NCI-H2029 (cell line): ENCODE results near the gene SLC1A2.
A peak's percentile ranks its signal among the peaks of the same experiment; 100 is the strongest.
"Not testable (repeated sequence)": the region's sequence is repeated elsewhere in the genome, so short reads cannot be mapped to it uniquely, and the experiment has no call there.

ENCODE experiments used
- DNase-seq: peaks from one replicate; lab custom pipeline; 2025; lab: John Stamatoyannopoulos, UW

SLC1A2 gene

DNA sequence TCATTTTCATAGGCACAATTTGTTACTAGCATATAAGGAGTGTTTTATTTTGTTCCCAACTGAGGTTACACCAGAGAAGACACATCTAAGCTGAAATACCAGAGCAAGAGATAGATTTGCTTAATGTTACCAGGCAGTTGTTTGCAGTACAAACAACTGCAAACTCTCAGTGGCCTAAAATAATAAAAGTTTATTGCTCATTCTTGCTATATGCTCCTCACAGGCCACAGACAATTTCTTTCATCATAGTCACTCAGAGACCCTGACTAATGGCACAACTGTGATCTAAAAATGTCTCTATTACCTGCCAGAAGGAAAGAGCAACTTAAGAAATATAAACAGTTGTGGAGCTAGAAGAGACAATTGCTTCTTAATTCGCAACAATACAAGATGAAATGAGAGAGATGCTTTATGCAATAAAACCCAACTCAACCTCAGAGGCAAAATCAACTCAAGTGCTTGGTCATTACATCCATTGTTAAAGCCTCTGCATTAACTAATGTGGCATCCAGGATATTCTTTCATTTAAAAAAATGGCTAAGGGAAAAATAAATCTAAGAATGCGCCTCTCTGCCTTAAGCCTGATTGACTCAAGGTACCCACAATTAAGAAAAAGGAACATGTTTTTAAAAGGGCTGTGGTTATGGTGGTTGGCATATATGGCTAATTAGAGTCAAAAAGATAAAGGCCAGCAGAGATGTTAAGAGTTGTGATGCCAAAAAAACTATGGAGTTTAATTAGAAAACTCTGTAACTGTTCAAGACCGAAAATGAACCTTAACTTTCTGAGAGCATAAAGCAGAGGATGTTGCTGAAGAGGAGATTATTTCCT, 176.7 kb downstream of the SLC1A2 start:
- no peak for DNase-seq

DNA sequence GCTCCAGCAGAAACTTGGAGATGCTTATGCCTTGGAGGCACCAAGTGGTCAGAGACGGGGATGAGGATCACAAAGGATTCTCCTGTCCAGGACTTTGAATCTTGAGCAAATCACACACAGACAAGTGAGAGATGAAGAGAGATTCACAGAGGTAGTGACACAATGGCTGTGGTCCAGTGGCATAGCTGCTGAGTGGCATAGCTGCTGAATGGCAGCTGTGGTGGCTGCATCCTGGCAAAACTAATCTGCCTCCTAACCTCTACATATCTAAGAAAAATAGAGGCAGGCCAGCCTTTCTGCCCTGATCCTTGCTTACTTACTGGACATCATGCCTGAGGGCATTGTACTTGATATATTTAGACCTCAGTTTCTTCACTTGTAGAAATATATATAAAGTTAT, 177.8 kb downstream of the SLC1A2 start:
- DNase-seq, result no peak

DNA sequence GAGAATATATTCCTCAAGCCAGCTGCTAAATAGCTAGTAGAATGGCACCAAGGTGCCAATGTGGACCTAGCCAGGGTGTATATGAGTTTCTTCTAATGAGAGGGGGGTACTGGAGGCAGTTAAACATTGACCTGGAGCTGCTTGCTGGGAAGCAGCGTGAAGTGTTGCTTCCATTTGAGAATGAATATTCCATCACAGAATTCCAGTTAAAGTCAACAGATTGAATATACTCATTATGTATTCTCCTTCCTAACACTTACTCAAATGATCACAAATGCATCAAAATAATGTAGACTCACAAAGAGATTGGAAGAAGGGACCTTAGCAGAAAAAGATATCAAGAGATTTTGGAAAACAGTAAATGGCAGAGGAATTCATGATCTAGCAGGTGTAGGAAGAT, 178.3 kb downstream of the SLC1A2 start:
- no peak for DNase-seq

DNA sequence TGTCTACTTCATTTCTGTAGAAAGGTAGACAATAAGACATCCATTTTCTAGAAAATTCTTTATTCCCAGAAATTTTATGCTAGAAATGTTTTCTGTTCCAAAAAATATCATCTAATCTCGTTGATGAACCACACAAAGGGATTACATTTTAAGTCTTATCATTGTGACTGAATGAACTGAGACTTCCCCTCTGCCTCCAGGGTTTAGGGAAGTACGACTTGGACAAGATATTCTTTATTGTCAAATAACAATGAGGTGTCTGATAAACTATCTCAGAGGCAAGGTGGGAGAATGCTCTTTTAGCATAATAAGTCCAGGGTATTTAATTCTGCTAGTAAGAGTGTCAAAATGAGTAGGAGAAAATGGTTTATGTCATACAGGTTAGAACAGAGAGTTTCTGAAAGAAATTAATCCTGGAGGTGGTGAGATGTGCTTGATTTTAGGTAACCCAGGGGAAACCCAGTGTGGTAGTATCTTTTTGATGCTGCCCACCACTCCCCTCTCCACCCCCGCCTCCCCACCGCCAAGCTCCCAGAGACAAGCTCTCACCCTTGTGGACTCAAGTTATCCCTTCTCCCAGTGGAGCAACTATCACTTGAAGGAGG, 179.8 kb downstream of the SLC1A2 start:
- no peak for DNase-seq

DNA sequence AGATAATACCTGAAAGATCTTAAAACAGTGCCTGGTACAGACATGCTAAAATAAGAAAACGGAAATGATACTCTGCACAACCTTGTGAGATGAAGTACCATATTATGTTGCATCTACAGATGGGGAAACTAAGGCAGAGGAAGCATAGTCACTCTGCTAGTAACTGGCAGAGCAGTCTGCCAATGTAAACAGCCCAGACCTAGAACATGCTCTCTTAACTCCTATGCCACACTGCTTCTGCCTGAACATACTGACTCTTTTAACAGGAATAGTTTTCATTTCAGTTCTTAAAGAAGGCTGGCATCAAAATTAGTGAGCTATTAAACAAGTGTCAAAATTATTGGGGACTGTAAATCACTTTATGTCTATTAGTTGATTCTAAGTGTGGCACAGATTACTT, 180.5 kb downstream of the SLC1A2 start:
- no peak for DNase-seq

DNA sequence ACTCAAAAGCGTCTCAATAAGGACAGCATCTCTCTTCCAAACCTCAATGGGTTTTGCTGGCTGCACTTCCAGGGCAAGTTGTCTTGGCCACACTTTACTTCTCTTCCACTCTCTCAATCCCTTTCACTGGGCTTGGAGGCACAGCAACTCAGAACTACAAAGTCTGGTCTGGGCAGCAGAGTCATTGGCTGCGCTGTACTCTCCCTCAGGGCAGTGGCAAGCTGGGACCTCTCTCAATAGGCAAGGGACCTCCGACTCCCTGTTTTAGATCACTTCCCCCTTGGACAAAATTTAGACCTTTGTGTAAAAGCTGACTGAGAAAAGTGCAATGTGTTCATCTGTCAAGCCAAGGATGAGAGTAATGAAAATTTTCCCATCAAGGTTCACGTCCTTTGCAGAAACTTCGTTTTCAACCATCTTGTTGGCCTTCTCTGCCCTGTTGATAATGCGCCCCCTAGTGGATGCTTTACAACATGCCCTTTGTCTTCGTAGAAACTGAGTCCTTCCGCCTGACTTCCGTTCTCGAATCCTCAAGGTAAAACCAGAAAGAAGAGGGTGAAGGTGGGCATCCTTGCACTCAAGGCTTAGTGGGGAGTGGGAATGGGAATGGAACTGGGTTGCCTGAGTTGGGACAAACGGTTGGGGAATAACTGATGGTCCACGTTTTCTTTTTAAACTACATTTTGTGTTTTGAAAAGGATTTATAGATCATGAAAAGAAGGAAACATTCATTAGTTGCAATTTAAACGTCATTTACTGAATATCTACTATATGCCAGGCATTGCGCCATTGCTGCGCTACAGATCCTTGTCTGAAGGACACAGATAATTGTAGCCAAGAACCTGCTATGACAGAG, 181.3 kb downstream of the SLC1A2 start:
- DNase-seq, result peak; percentile 34

DNA sequence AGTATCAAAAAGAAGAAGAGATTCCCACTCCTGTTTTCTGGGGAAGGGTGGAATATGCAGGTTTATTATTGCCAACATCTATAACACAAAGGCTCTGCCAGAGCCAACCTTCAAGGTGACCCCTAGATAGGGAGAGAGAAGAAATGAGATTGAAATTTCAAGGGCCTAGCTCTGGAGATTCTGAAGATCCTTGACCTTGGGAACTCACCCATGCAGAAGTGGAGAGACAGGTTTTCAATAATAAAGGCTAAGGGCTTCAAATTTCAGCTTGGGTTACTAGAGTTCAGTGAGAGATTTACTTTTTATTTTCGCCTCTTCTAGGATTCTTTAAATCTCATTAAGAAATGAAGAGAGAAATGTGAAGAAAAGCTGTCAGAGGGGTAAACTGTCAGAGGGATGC, 182.0 kb downstream of the SLC1A2 start:
- DNase-seq, result peak; percentile 30

DNA sequence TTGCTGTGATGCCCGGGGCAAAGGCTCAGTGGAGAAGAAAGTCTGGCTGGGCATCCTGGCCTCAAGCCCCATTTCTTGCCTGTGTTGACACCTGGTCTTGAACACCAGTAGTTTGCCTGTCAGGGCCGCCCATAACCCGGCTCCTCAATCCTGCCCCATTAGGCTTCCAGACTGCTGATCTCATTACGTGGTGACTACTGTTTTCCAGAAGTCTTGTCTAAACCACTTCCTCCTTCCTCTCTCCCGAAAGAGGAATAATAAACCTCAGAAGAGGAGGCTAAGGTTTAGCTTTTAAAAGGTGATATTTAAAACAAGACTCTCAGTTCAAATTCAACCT, 182.7 kb downstream of the SLC1A2 start:
- DNase-seq, result no peak

DNA sequence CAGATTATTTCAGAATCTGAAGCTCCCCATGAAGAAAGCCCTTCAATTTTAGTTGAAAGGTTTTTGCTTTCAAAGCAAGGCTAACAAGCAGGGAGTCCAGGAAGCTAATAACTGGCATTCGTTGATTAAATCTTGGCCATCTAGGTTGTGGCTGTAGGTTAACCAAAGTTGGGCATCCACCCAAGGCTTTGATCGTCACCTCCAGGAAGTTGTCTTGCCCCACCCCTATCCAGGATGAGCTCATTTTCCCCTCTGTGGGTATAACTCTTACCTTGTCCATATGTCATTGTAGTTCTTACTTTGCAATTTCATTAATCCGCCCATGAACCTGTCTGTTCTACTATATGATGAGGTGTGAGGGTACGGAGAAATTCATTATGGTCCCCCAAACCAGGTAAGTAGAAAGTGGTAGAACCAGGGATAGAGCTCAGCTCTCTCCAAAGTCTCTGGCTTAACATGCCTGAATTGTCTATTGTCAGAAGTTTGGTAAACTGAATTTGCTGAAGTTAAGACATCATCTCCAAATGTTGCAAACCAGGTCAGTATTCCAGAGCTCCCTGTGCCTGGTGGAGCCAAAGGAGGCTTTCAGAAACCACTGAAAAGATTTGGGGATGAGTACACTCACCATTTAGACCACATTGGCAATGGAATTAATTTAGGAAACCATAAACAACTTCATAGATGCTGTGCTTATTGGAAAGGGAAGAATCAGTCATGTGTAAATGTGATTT, 183.3 kb downstream of the SLC1A2 start:
- peak; percentile 39 for DNase-seq

DNA sequence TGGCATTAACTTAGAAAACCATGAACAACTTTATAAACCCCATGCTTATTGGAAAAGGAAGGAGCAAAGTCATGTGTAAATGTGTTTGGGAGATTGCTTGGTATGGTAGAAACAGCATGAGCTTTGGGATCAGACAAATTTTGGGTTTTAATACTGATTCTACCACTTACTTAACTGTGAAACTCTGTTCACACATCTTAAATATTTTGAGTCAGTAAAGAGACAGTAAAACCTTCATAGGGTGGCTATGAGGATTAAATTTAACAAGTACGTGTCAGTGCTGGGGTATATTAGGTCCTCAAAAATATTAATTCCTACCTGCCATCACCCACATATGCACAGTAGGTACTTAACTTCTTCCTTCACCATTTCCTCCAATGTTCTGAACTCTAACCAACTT, 183.9 kb downstream of the SLC1A2 start:
- no peak for DNase-seq

DNA sequence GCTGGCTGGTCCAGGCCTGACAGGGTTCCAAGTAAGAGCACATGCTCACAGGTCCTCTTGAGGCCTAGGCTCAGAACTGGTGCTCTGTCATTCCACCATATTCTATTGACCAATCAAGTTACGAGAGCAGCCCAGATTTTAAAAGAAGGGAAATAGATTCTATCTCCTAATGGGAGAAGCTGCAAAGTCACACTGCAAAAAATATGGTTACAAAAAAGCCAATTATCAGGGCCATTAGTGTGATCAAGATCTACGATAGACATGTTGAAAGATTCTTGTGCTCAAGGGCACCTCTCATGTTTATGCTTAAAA, 184.2 kb downstream of the SLC1A2 start:
- DNase-seq, result no peak

DNA sequence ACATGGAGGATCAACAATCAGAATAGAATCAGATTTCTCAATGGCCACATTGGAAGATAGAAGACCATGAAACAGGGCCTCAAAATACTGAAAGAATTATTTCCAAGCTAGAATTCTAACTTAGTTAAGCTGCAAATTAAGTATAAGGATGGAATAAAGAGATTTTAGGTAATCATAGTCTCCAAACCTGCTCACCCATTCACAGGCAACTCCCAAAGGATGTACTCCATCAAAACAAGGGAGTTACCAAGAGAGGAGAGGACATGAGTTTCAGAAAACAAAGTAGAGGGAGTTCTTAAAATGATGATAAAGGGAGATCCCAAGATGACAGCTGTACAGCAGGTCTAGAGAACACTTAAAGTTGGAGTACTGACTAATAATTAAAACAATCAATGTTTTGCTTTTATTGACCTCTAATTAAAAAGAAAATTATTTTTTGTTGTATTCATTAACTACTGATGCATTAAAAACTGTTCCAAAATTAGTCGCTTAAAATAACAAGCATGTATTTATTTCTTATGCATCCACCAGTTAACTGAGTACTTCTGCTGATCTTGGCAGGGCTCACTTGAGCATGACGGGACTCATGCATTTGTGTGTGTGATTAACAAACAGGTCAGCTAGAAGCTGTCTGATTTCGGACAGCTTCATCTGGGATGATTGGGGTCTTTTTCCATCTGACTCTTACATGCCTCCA, 184.8 kb downstream of the SLC1A2 start:
- no peak for DNase-seq

DNA sequence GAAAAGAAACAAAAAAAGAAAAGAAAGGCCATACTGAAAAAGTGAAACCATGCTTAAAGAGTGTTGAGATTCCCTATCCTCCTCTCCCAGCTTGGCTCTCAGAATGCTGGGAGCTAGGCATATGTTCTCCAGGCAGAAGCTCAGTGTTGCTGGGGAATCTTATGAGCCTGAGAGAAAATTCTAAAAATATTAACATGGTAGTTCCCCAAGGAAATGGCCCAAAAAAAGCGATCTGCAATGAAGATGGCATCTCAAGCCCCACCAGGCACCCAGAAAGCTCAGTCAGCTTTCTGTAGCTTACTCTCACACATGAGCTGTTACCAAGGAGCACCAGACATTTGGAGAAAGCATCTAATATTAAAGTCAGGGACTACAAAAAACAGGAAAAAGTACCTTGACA, 185.8 kb downstream of the SLC1A2 start:
- DNase-seq, result no peak

DNA sequence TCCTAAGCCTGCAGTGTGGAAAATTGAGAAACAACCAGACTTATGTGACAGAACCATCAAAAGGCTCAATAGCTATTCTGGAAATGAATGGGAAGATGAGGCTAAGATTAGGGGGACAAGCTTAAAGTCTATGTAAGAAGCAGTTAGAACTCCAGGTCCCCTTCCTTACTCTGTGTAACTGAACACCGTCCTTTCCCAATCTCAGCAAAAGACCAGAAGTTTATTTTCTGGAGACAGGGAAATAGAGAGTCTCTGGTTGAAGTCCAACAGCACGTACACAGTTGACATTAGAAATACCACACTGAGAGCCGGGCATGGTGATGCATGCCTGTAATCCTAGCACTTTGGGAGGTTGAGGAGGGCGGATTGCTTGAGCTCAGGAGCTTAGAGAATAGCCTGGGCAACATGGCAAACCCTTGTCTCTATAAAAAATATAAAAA, 186.4 kb downstream of the SLC1A2 start:
- no peak for DNase-seq

DNA sequence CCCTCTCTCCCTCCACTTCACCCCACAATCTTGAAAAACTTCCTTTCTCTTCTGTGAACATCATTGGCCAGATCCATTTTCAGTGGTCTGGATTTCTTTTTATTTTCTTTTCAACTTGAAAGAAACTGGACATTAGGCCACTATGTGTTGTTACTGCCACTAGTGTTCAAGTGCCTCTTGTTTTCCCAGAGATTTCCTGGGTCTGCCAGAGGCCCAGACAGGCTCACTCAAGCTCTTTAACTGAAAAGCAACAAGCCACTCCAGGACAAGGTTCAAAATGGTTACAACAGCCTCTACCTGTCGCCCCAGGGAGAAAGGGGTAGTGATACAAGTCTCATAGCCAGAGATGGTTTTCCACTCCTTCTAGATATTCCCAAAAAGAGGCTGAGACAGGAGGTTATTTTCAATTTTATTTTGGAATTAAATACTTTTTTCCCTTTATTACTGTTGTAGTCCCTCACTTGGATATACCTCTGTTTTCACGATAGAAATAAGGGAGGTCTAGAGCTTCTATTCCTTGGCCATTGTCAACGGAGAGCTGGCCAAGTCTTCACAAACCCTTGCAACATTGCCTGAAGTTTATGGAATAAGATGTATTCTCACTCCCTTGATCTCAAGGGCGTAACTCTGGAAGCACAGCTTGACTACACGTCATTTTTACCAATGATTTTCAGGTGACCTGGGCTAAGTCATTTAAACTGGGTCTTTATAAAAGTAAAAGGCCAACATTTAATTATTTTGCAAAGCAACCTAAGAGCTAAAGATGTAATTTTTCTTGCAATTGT, 188.1 kb downstream of the SLC1A2 start:
- no peak for DNase-seq

DNA sequence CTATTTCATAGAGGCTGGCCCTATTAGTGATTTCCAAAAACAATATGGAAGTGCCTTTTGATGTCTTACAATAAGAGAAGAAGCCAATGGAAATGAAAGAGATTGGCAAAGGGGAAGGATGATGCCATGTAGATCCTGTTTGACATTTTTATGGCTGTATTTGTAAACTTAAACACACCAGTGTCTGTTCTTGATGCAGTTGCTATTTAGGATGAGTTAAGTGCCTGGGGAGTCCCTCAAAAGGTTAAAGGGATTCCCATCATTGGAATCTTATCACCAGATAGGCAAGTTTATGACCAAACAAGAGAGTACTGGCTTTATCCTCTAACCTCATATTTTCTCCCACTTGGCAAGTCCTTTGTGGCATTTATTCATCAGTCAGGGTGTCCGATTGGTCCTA, 189.0 kb downstream of the SLC1A2 start:
- no peak for DNase-seq

DNA sequence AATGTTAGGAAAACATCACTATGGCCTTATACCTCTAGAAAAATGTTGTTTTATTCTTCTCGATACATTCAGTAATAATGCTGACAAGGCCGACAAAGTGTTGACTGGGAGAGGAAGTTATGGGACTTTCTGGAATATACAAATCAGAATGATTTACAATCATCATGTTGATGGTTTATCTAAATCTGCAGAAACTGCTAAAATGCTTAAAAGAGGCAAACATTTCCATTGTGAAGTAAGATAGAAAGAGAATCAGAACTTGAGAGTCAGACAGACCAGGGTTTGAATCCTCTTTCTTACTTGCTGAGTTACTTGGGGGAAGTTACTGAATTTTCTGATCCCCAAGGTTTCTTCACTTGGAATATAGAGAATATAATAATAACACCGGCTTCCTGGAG, 191.0 kb downstream of the SLC1A2 start:
- DNase-seq, result no peak

DNA sequence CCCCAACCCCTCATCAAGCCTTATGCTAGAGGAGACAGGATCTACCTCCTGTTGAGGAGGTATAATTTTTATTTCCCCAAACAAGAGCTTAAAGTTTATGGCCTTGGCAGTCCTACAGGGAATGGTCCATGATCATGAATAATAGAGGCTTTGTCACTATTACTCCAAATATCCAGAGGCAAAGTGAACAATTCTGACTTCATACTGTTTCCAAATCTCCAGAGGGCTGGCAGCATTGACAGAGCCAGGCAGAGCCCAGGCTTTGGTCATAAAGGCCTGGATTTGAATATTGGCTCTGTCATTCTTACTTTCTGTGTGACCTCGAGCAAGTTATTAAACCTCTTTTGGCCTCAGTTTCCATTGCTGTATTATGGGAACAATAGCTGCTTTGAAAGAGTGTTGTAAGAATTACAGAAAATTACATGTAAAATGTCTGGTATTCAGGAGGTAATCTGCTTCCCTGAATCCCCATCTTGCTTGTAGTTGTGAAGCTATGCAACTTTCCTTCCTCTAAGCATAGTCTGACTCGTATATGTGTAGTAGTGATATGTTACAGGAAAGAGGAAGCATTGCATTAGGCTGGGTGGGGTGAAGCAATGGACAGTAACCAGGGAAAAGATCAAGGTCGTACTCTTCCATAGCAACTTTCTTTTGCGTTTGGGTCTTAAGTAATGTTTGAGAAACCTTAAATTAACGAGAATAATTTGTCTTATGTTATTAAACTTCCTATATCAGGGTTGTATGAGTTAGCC, 191.6 kb downstream of the SLC1A2 start:
- no peak for DNase-seq

DNA sequence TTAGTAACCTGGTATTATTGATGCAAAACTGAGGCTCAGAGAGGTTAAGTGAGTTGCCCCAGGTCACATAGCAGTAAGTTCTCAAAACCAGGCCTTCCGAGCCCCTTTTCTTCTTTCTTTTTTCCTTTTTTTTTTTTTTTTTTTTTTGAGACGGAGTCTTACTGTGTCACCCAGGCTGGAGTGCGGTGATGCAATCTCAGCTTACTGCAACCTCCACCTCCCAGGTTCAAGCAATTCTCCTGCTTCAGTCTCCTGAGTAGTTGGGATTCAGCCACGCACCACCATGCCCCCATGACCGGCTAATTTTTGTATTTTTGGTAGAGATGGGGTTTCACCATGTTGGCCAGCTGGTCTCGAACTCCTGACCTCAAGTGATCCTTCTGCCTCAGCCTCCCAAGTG, 192.6 kb downstream of the SLC1A2 start:
- not testable (repeated sequence) for DNase-seq

DNA sequence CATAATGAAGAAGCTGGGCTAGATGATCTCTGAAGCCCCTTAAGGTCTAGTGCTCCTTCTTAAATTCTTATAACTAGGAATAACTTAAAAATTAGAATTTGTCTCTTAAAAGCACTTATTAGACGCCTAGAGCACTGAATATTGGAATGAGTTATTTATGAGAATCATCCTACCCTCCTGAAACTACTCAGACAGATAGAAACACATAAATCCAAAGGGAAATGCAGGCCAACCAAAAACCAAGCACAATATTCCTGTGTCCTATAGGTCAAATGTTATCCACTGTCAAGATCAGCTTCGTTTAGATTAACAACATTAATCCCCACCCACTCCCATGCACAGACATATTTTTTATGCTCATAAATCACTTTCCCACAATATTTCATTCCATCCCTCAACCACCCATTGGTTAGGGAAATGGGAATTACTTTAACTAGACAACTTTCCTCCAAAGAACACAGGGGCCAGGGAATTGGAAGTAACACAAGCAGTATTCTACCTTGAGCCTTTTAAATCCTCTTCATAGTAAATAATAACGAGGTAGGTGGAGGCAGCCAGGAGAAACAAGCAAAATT, 193.3 kb downstream of the SLC1A2 start:
- no peak for DNase-seq
